Neural crest cell (in vitro differentiated cells): ENCODE data around the gene IGFL4. TPM values are rescaled to one million over a fixed set of nuclear protein-coding genes. Genes with fewer than 3 reads are reported as not detected.
A peak's percentile ranks its signal among the peaks of the same experiment; 100 is the strongest.

Source experiments
- DNase-seq: peaks from one replicate; pipeline ENCODE4 v3.0.0; 2021; ENCODE audit warnings: low read depth, mixed read lengths, low spot score
- H3K27ac Mint-ChIP-seq: one replicate; pipeline ENCODE4 v1.8.0; 2021; ENCODE audit warnings: mild to moderate bottlenecking, mixed read lengths; ENCODE audit not compliant: unreplicated experiment
- H3K27me3 Mint-ChIP-seq: 2 replicates; pipeline ENCODE4 v1.8.0; 2021; ENCODE audit warnings: low read depth, mild to moderate bottlenecking, mixed read lengths
- H3K36me3 Mint-ChIP-seq: 2 replicates; pipeline ENCODE4 v1.8.0; 2021; ENCODE audit warnings: low read depth, mild to moderate bottlenecking, mixed read lengths
- H3K4me1 Mint-ChIP-seq: 2 replicates; pipeline ENCODE4 v1.8.0; 2021; ENCODE audit warnings: mixed read lengths
- H3K4me3 Mint-ChIP-seq: one replicate; pipeline ENCODE4 v1.8.0; 2021; ENCODE audit warnings: mild to moderate bottlenecking, mixed read lengths
- H3K9me3 Mint-ChIP-seq: 2 replicates; pipeline ENCODE4 v1.8.0; 2021; ENCODE audit warnings: mixed read lengths
- CTCF ChIP-seq: fragments of 200-600 bp; sonication (generic); conservative IDR thresholded peaks from 2 replicates; pipeline ENCODE4 v1.5.0; 2021; ENCODE audit warnings: antibody characterized with exemption, mild to moderate bottlenecking
- total RNA-seq: library from RNA; stranded (reverse); gene quantifications from 2 replicates; pipeline ENCODE4 v1.2.1, GENCODE V29; 2021

Gene IGFL4
- total RNA-seq, 1 donor from 2014 or later: 0.70 TPM

- Mint-ChIP-seq H3K27ac (no peak overlapping the region), H3K27me3 (peaks cover 65% of the 10 kb centered on the region), H3K9me3 (no peaks in the 10 kb centered on the region)
Measured at GRCh38 chr19:46077815-46078167, 37.0 kb upstream of the IGFL4 start.

GRCh38 chr19:46076951-46077814 lies 36.4 kb upstream of the IGFL4 start:
- Mint-ChIP-seq H3K27ac (no peak overlapping the region), H3K9me3 (no peaks in the 10 kb centered on the region), H3K36me3 (no peaks in the 10 kb centered on the region), H3K27me3 (peaks cover 68% of the 10 kb centered on the region), H3K4me1 (peaks cover 16% of the 10 kb centered on the region), H3K4me3 (peak overlapping the region; percentile 83)
- peak; percentile 82 for DNase-seq
- peak; percentile 100 for TF ChIP-seq CTCF

More at GRCh38 chr19:46077815-46078167, 37.0 kb upstream of the IGFL4 start:
- peak overlapping the region; percentile 83 for H3K4me3 Mint-ChIP-seq
- H3K4me1 Mint-ChIP-seq: peaks cover 12% of the 10 kb centered on the region
- TF ChIP-seq CTCF: no peak
- DNase-seq: no peak
- H3K36me3 Mint-ChIP-seq: no peaks in the 10 kb centered on the region

- no peak for TF ChIP-seq CTCF
- peaks cover 16% of the 10 kb centered on the region for H3K4me1 Mint-ChIP-seq
- peaks cover 63% of the 10 kb centered on the region for H3K27me3 Mint-ChIP-seq
- H3K27ac Mint-ChIP-seq: no peak overlapping the region
- peak overlapping the region; percentile 9 for H3K4me3 Mint-ChIP-seq
- peaks cover 1% of the 10 kb centered on the region for H3K36me3 Mint-ChIP-seq
- peaks cover 1% of the 10 kb centered on the region for H3K9me3 Mint-ChIP-seq
- no peak for DNase-seq
Measured at GRCh38 chr19:46076031-46076880, 35.5 kb upstream of the IGFL4 start.

- TF ChIP-seq CTCF: no peak
- no peak overlapping the region for H3K4me3 Mint-ChIP-seq
- H3K9me3 Mint-ChIP-seq: peaks cover 4% of the 10 kb centered on the region
Measured at GRCh38 chr19:46073268-46073922, 32.6 kb upstream of the IGFL4 start.

GRCh38 chr19:46069806-46070341 lies 29.1 kb upstream of the IGFL4 start:
- Mint-ChIP-seq H3K9me3 (peaks cover 8% of the 10 kb centered on the region), H3K4me3 (no peak overlapping the region), H3K4me1 (peaks cover 29% of the 10 kb centered on the region), H3K27ac (no peak overlapping the region), H3K36me3 (peaks cover 4% of the 10 kb centered on the region), H3K27me3 (peaks cover 27% of the 10 kb centered on the region)
- no peak for DNase-seq
- TF ChIP-seq CTCF: no peak

More at GRCh38 chr19:46073268-46073922, 32.6 kb upstream of the IGFL4 start:
- Mint-ChIP-seq H3K36me3 (peaks cover 4% of the 10 kb centered on the region), H3K27me3 (peaks cover 55% of the 10 kb centered on the region), H3K27ac (no peak overlapping the region), H3K4me1 (peaks cover 29% of the 10 kb centered on the region)
- no peak for DNase-seq
